SH-SY5Y (cell line): Measurements from ENCODE around the gene KIF4A.

ENCODE experiments used
- GATA2 ChIP-seq: IDR thresholded peaks from 2 replicates; pipeline ENCODE4 v1.6.1; 2011; ENCODE audit warnings: mild to moderate bottlenecking, low read depth, low read length
- GATA3 ChIP-seq: IDR thresholded peaks from 2 replicates; pipeline ENCODE4 v1.6.1; 2011; ENCODE audit warnings: low read depth, mild to moderate bottlenecking, low read length, moderate library complexity

DNA sequence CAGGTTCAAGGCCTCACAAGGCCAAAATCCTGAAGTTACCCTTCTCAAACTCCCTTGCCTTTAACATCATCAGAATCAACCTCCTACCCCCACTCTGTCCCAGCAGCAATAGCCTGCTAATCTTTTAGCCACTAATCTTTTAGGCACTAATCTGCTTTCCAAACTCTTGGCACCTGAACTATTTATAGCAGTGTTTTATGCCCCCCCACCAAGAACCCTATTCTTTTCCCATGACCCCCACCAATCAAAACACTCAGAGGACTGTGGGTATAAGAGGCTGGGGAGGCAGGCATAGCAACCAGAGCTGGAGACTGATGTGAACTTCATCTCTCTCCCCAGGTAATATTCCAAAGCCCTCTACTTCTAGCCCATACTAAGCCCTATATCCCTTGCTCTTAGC is 21.9 kb upstream of the KIF4A start, which contains the start of gene ARR3:
- TF ChIP-seq GATA2, result no peak
- TF ChIP-seq GATA3, result no peak
